ENCODE data around the gene VSIR. TPM values are rescaled to one million over a fixed set of nuclear protein-coding genes. Genes with fewer than 3 reads are reported as not detected.

The VSIR gene
- total and polyA plus RNA-seq, 3 donors from 2014 or later: 26.1 to 54.6 (median 54.4) TPM

GRCh38 chr10:71722849-71723248 lies 50.5 kb downstream of the VSIR start:
- Histone ChIP-seq H3K27ac (no peak overlapping the region), H3K27me3 (no peaks in the 10 kb centered on the region), H3K36me3 (ENCODE audit: low read depth, missing control alignments) (no peaks in the 10 kb centered on the region), H3K4me1 (peaks cover 18% of the 10 kb centered on the region), H3K4me3 (no peak overlapping the region), H3K9me3 (no peaks in the 10 kb centered on the region)
- DNase-seq: no peak
- TF ChIP-seq POLR2A (IDR thresholded peaks at IDR 0.05): no peak
- intact Hi-C loops (cut with DNase I; ENCODE audit: low total_unique reads): no loop called here
- WGBS, 2 donors: 100% methylated on average over 1 of the region's 1 CpG

GRCh38 chr10:71721313-71721712 lies 52.0 kb downstream of the VSIR start:
- Histone ChIP-seq H3K4me3 (no peak overlapping the region), H3K27me3 (no peaks in the 10 kb centered on the region), H3K4me1 (peaks cover 15% of the 10 kb centered on the region), H3K9me3 (no peaks in the 10 kb centered on the region), H3K36me3 (ENCODE audit: low read depth, missing control alignments) (no peaks in the 10 kb centered on the region), H3K27ac (no peak overlapping the region)
- WGBS, 2 donors: 95 to 96% methylated on average over 6 of the region's 6 CpGs
- TF ChIP-seq CTCF (IDR thresholded peaks at IDR 0.05): no peak
- TF ChIP-seq POLR2A (IDR thresholded peaks at IDR 0.05): no peak
- intact Hi-C loops (cut with DNase I; ENCODE audit: low total_unique reads): no loop called here
- no peak for DNase-seq

DNA sequence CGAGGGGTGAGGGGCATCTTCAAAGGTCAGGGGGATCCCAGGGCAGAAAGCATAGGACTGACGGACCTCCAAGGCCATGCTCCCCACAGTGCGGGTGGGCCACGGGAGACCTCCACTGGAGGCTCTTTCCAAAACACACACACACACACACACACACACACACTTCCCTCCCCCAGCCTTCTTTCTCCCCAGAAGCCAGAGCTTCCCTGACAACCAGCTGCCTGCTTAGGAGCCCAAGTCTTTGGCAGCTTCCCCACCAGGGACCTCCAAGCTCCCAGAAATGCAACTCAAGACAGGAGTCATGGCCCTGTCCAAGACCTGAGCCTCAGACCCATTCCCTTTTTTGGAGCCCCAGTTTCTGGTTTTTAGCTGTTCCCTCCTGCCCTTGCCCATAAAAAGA lies 53.0 kb downstream of the VSIR start:
- Histone ChIP-seq H3K27ac (no peak overlapping the region), H3K4me1 (peaks cover 16% of the 10 kb centered on the region), H3K27me3 (no peaks in the 10 kb centered on the region), H3K9me3 (no peaks in the 10 kb centered on the region), H3K4me3 (no peak overlapping the region), H3K36me3 (ENCODE audit: low read depth, missing control alignments) (no peaks in the 10 kb centered on the region)
- no peak for DNase-seq
- 79 to 81% methylated on average over 4 of the region's 4 CpGs for WGBS, 2 donors
- intact Hi-C loops (cut with DNase I; ENCODE audit: low total_unique reads): no loop called here
- TF ChIP-seq CTCF (IDR thresholded peaks at IDR 0.05) (no peak), POLR2A (IDR thresholded peaks at IDR 0.05) (no peak)

- no peaks in the 10 kb centered on the region for H3K9me3 ChIP-seq
- no peak within 1 kb of the TSS for H3K27ac ChIP-seq
- TF ChIP-seq CTCF (IDR thresholded peaks at IDR 0.05): no peak
- TF ChIP-seq POLR2A (IDR thresholded peaks at IDR 0.05): no peak
- H3K4me1 ChIP-seq: peaks cover 18% of the 10 kb centered on the region
- no peaks in the 10 kb centered on the region for H3K36me3 ChIP-seq (ENCODE audit: low read depth, missing control alignments)
- H3K4me3 ChIP-seq: no peak within 1 kb of the TSS
- 92 to 94% methylated on average over 8 to 13 of the region's 14 CpGs for WGBS, 2 donors
- intact Hi-C loops (cut with DNase I; ENCODE audit: low total_unique reads): loop anchor here (10.0 kb wide), 1 partner anchor 55 kb away; the partner anchor contains the start of gene VSIR
- DNase-seq: no peak
- no peaks in the 10 kb centered on the region for H3K27me3 ChIP-seq
These were observed 53.7 kb downstream of the VSIR start, which contains the start of gene C10orf105 for GRCh38 chr10:71719464-71720201. Gene C10orf105 (minus strand): TSS chr10:71719778. CDS start chr10:71716337, 3,441 bp downstream.

GRCh38 chr10:71719042-71719441 lies 54.3 kb downstream of the VSIR start:
- DNase-seq: peak; percentile 57
- no peaks in the 10 kb centered on the region for H3K9me3 ChIP-seq
- no peak overlapping the region for H3K4me3 ChIP-seq
- WGBS, 2 donors: 73 to 75% methylated on average over 6 to 7 of the region's 7 CpGs
- H3K27me3 ChIP-seq: no peaks in the 10 kb centered on the region
- no peak overlapping the region for H3K27ac ChIP-seq
- intact Hi-C loops (cut with DNase I; ENCODE audit: low total_unique reads): loop anchor here (10.0 kb wide), 1 partner anchor 56 kb away; the partner anchor contains the start of gene VSIR
- H3K4me1 ChIP-seq: peaks cover 24% of the 10 kb centered on the region
- H3K36me3 ChIP-seq (ENCODE audit: low read depth, missing control alignments): no peaks in the 10 kb centered on the region
- TF ChIP-seq CTCF (IDR thresholded peaks at IDR 0.05): no peak
- no peak for TF ChIP-seq POLR2A (IDR thresholded peaks at IDR 0.05)

All from testis (tissue), 3 donors.